Measurements from ENCODE around the gene RAD9A.
A peak's percentile ranks its signal among the peaks of the same experiment; 100 is the strongest.

The RAD9A gene

GRCh38 chr11:67356864-67357561 lies 34.8 kb upstream of the RAD9A start:
- DNase-seq (ENCODE audit: low read depth in 2 of 2): peak in 1 of 2 donors; percentile 29

GRCh38 chr11:67357831-67358670 lies 33.7 kb upstream of the RAD9A start:
- DNase-seq (ENCODE audit: low read depth in 2 of 2): no peak

GRCh38 chr11:67364169-67364568 lies 27.6 kb upstream of the RAD9A start:
- no peak for DNase-seq (ENCODE audit: low read depth in 2 of 2)

- no peak for DNase-seq (ENCODE audit: low read depth in 2 of 2)
Measured at GRCh38 chr11:67364783-67365722, 26.7 kb upstream of the RAD9A start.

GRCh38 chr11:67365736-67366444 lies 25.9 kb upstream of the RAD9A start:
- no peak for DNase-seq (ENCODE audit: low read depth in 2 of 2)

- DNase-seq (ENCODE audit: low read depth in 2 of 2): no peak
Measured at GRCh38 chr11:67366546-67366945, 25.2 kb upstream of the RAD9A start.

- DNase-seq (ENCODE audit: low read depth in 2 of 2): no peak
Measured at GRCh38 chr11:67366961-67367760, 24.6 kb upstream of the RAD9A start.

- DNase-seq (ENCODE audit: low read depth in 2 of 2): no peak
Measured at GRCh38 chr11:67367761-67368227, 24.0 kb upstream of the RAD9A start.

GRCh38 chr11:67368621-67369020 lies 23.2 kb upstream of the RAD9A start:
- DNase-seq (ENCODE audit: low read depth in 2 of 2): no peak

- DNase-seq (ENCODE audit: low read depth in 2 of 2): no peak
Measured at GRCh38 chr11:67369275-67369674, 22.5 kb upstream of the RAD9A start.

GRCh38 chr11:67369801-67370284 lies 21.9 kb upstream of the RAD9A start:
- DNase-seq (ENCODE audit: low read depth in 2 of 2): no peak

GRCh38 chr11:67370351-67371076 lies 21.3 kb upstream of the RAD9A start:
- no peak for DNase-seq (ENCODE audit: low read depth in 2 of 2)

- no peak for DNase-seq (ENCODE audit: low read depth in 2 of 2)
Measured at GRCh38 chr11:67371189-67371910, 20.4 kb upstream of the RAD9A start.

- DNase-seq (ENCODE audit: low read depth in 2 of 2): no peak
Measured at GRCh38 chr11:67371911-67372320, 19.9 kb upstream of the RAD9A start.

GRCh38 chr11:67372321-67372992 lies 19.3 kb upstream of the RAD9A start:
- DNase-seq (ENCODE audit: low read depth in 2 of 2): no peak

GRCh38 chr11:67372993-67373647 lies 18.7 kb upstream of the RAD9A start, which contains the start of gene CLCF1:
CLCF1 (minus strand) TSS chr11:67373598; CDS start chr11:67373539, 59 bp downstream.
- DNase-seq (ENCODE audit: low read depth in 2 of 2): no peak
